ENCODE measurements around the gene AFP.

The AFP gene

DNA sequence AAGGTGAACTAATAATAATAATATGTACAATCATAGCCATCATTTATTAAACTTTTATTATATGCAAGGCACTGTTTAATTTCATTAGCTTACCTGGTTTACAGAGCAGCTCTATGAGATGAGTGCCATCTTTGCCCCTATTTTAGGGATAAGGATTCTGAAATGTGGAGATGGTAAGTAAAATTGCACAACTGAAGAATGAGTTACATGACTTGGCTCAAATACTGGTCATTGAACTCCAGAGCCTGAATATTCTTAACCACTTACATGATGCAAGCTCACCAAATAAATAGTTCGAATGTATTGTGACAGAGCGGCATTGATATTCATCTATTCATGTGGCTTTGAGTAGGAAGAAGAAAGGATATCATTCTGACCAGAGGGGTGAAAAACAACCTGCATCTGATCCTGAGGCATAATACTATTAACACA is 20.2 kb upstream of the AFP start:
- DNase-seq = no peak

DNA sequence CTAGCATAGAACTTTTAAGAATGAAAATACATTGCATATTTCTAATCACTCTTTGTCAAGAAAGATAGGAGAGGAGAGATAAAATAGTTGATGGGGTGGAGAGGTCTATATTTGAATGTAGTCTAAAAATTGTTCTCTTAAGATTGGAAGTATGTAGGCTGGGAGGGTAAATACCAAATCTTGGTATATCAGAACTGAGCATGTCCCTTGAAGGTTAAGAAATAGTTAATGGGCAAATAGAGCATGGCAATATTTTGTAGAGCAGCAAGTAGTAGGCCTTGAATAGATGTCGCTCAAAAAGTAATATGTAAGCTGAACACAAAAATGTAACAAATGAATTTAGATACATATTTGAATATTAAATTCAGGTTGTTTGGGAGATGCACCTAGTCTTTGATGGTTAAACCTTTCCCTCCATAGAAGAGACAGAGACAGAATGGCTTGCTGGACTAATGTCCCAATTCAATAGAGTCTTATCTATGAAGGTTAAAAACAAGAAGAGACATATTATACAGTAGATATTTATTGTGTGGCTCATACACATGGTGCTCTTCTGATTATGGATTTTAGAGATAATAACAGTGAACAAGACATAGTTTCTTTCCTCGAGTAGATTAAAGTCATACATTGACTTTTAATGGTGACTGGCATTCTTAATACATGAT is 19.5 kb upstream of the AFP start:
- DNase-seq = no peak

DNA sequence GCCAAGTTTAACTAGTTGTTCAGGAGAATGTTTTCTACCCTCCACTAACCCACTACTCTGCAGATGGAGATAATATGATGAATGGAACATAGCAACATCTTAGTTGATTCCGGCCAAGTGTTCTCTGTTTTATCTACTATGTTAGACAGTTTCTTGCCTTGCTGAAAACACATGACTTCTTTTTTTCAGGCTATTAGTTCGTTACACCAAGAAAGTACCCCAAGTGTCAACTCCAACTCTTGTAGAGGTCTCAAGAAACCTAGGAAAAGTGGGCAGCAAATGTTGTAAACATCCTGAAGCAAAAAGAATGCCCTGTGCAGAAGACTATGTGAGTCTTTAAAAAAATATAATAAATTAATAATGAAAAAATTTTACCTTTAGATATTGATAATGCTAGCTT is 18.7 kb upstream of the AFP start:
- no peak for DNase-seq

DNA sequence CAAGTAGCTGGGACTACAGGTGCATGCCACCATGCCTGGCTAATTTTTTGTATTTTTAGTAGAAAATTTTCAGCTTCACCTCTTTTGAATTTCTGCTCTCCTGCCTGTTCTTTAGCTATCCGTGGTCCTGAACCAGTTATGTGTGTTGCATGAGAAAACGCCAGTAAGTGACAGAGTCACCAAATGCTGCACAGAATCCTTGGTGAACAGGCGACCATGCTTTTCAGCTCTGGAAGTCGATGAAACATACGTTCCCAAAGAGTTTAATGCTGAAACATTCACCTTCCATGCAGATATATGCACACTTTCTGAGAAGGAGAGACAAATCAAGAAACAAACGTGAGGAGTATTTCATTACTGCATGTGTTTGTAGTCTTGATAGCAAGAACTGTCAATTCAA is 18.0 kb upstream of the AFP start:
- no peak for DNase-seq

DNA sequence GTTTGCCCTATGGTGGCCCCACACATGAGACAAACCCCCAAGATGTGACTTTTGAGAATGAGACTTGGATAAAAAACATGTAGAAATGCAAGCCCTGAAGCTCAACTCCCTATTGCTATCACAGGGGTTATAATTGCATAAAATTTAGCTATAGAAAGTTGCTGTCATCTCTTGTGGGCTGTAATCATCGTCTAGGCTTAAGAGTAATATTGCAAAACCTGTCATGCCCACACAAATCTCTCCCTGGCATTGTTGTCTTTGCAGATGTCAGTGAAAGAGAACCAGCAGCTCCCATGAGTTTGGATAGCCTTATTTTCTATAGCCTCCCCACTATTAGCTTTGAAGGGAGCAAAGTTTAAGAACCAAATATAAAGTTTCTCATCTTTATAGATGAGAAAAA is 17.3 kb upstream of the AFP start:
- no peak for DNase-seq

DNA sequence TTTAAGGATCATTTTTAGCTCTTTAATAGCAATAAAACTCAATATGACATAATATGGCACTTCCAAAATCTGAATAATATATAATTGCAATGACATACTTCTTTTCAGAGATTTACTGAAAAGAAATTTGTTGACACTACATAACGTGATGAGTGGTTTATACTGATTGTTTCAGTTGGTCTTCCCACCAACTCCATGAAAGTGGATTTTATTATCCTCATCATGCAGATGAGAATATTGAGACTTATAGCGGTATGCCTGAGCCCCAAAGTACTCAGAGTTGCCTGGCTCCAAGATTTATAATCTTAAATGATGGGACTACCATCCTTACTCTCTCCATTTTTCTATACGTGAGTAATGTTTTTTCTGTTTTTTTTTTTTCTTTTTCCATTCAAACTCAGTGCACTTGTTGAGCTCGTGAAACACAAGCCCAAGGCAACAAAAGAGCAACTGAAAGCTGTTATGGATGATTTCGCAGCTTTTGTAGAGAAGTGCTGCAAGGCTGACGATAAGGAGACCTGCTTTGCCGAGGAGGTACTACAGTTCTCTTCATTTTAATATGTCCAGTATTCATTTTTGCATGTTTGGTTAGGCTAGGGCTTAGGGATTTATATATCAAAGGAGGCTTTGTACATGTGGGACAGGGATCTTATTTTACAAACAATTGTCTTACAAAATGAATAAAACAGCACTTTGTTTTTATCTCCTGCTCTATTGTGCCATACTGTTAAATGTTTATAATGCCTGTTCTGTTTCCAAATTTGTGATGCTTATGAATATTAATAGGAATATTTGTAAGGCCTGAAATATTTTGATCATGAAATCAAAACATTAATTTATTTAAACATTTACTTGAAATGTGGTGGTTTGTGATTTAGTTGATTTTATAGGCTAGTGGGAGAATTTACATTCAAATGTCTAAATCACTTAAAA is 16.6 kb upstream of the AFP start:
- no peak for DNase-seq

DNA sequence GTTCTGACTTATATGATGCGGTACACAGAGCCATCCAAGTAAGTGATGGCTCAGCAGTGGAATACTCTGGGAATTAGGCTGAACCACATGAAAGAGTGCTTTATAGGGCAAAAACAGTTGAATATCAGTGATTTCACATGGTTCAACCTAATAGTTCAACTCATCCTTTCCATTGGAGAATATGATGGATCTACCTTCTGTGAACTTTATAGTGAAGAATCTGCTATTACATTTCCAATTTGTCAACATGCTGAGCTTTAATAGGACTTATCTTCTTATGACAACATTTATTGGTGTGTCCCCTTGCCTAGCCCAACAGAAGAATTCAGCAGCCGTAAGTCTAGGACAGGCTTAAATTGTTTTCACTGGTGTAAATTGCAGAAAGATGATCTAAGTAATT is 15.4 kb upstream of the AFP start:
- no peak for DNase-seq

DNA sequence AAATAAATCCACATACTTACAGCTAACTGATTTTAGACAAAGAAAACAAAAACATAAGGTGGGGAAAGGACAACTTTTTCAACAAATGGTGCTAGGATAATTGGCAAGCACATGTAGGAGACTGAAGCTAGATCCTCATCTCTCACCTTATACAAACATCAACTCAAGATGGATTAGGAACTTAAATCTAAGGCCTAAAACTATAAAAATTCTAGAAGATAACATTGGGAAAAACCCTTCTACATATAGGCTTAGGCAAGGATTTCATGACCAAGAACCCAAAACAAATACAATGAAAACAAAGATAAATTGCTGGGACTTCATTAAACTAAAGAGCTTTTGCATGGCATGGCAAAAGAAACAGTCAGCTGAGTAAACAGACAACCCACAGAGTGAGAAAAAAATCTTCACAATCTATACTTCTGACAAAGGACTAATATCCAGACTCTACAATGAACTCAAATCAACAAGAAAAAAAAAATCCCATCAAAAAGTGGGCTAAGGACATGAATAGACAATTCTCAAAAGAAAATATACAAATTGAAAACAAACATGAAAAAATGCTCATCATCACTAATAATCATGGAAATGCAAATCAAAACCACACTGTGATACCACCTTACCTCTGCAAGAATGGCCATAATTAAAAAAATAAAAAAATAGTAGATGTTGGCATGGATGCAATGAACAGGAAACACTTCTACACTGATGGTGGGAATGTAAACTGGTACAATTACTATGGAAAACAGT is 14.1 kb upstream of the AFP start:
- no peak for DNase-seq

DNA sequence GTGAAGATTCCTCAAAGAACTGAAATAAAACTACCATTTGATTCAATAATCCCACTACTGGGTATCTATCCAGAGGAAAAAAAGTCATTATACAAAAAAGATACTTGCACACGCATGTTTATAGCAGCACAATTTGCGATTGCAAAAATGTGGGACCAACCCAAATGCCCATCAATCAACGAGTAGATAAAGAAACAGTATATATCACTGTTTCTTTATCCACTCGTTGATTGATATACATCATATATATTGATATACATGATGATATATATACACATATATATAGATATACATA is 13.6 kb upstream of the AFP start:
- no peak for DNase-seq

DNA sequence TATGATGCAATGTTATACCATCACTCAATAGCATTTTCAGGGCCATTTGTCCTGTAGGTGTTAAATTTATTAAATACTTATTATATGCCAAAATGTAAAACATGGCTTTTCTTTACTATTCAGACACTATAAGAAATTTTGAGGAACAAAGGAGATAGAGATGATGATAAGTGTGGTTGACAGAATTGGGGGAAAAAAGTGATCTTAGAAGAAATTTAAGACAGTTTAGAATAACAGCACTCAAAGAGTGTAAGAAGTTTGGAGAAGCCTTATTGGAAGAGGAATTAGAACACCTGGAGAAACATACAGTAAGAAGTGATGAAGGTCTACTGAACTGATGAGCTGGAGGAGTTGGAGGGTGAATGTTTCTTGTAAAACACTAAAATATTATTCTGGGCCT is 12.8 kb upstream of the AFP start:
- DNase-seq = no peak

DNA sequence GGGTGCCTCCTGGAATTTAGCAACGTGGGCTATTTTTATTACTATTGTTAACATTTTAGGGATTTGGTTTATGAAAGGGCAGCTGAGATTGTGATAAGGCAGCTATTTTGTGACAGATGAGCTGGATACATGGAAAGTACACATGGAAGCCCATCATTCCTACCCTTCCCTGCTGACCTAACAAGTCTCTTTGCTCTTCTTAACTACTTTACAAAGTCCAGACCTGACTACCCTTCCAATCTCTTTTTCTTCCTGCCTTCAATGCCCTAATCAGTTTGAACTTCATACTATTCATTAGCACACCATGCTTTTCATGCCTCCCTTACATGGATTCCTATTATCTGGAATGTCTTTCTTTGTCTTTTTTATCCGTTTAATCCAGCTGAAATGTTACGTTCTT is 9.4 kb upstream of the AFP start:
- DNase-seq = no peak

DNA sequence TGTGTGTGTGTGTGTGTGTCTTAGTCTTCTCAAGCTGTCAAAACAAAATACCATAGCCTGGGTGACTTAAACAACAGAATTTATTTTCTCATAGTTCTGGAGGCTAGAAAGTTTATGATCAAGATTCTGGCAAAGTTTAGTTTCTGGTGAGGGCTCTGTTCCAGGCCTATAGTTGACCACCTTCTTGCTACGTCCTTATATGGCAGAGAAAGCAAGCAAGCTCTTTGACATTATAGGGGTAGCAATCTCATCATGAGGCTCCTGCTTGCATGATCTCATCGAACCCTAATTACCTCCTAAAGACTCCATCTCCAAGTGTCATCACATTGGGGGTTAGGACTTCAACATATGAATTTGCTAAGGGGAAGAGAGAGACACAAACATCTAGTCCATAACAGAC is 6.9 kb upstream of the AFP start:
- DNase-seq = no peak

DNA sequence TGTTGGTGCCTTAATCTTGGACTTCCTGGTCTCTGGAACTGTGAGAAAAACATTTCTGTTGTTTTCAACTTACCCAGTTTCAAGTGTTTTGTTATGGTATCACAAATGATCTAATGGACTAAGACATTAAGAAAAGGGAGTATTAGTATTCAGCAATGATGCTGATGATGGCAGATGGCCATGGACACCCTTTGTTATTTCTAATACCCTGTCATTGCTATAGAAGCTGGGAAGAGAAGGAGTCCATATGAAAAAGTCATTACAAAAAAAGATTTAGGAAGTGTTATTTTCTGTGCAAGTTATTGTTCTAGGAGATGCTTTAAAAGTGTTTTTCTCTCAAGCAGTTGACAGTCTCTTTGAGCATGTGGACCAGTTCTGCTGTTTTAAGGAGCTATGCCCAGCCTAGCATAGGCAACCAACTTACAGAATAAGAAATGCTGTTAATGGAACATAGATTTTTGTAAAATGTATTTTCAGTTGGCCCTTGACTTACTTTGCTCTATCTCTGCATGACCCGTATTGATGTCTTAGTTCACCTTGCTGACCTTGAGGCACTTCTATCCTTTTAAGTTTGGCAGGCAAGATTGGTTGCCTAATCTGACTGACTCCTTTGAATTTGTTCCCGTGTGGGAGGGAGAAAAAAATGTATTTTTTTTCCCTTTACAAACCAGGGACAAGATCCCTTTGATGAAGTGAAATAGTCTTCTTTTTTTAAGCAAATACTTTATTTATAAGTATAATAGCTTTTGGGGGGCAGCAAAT is 6.0 kb upstream of the AFP start:
- no peak for DNase-seq

DNA sequence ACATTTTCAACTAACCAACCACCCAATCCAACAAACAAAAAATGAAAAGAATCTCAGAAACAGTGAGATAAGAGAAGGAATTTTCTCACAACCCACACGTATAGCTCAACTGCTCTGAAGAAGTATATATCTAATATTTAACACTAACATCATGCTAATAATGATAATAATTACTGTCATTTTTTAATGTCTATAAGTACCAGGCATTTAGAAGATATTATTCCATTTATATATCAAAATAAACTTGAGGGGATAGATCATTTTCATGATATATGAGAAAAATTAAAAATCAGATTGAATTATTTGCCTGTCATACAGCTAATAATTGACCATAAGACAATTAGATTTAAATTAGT is 4.2 kb upstream of the AFP start:
- DNase-seq = no peak

DNA sequence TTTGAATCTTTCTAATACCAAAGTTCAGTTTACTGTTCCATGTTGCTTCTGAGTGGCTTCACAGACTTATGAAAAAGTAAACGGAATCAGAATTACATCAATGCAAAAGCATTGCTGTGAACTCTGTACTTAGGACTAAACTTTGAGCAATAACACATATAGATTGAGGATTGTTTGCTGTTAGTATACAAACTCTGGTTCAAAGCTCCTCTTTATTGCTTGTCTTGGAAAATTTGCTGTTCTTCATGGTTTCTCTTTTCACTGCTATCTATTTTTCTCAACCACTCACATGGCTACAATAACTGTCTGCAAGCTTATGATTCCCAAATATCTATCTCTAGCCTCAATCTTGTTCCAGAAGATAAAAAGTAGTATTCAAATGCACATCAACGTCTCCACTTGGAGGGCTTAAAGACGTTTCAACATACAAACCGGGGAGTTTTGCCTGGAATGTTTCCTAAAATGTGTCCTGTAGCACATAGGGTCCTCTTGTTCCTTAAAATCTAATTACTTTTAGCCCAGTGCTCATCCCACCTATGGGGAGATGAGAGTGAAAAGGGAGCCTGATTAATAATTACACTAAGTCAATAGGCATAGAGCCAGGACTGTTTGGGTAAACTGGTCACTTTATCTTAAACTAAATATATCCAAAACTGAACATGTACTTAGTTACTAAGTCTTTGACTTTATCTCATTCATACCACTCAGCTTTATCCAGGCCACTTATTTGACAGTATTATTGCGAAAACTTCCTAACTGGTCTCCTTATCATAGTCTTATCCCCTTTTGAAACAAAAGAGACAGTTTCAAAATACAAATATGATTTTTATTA is 3.6 kb upstream of the AFP start:
- DNase-seq = no peak

DNA sequence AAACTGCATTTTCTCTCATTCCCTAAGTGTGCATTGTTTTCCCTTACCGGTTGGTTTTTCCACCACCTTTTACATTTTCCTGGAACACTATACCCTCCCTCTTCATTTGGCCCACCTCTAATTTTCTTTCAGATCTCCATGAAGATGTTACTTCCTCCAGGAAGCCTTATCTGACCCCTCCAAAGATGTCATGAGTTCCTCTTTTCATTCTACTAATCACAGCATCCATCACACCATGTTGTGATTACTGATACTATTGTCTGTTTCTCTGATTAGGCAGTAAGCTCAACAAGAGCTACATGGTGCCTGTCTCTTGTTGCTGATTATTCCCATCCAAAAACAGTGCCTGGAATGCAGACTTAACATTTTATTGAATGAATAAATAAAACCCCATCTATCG is 2.9 kb upstream of the AFP start:
- no peak for DNase-seq

DNA sequence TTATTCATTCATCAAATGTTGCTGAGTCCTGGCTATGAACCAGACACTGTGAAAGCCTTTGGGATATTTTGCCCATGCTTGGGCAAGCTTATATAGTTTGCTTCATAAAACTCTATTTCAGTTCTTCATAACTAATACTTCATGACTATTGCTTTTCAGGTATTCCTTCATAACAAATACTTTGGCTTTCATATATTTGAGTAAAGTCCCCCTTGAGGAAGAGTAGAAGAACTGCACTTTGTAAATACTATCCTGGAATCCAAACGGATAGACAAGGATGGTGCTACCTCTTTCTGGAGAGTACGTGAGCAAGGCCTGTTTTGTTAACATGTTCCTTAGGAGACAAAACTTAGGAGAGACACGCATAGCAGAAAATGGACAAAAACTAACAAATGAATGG is 1.7 kb upstream of the AFP start:
- peak; percentile 5 for DNase-seq

DNA sequence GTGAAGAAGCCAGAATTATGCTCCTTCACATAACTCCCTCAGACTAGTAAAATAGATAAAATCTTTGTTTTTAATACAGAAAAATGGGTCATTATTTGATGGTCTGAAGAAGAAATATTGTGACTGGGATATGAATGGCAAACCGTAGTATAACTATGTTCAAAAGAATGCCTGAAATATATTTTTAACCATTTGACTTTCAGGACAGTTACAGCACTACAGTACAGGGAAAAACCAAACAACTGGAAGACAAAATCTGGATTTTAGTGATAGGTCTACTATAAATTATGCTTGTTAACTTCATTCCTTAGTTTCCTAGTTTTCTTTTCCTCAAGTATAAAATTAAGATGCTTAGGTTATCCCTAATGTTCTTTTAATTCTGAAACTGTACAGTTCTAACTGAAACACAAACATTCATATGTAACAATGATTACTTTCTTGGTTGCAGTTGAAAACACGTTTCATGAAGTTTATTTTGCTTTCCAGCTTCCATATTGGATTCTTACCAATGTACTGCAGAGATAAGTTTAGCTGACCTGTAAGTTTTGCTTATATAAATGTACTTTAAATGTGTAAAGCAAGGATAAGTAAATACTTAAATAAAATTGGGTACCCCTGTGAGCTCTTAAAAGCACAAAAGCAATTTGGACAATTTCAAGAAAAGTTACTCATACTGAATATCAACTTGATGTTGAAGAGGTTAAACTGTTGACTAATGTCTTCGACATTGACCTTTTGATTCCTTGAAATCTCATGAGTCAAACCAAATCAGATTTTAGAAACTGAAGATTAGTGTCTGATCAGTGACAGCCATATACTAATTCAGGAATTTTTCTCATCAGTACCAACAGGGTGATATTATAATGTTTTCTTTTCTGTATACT is 895 bp downstream of the AFP start:
- DNase-seq = no peak

DNA sequence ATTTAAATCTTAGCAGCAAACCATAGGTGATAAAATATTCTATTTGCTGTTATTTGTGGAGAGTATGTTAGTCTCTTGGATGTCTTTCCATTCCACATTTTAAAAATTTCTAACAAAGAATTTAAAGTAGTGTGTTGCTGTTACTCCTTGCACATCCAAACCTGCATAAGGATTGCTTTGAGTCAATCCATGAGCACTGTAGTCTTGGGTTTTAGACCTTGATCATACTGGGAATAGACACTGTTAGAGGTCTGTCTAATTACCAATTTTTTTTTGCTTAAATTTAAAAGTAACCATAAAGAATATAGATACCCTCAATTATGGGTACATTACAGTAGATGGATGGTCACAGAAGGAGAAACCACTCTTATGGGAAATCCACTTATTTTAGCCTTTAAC is 1.5 kb downstream of the AFP start:
- DNase-seq = no peak

DNA sequence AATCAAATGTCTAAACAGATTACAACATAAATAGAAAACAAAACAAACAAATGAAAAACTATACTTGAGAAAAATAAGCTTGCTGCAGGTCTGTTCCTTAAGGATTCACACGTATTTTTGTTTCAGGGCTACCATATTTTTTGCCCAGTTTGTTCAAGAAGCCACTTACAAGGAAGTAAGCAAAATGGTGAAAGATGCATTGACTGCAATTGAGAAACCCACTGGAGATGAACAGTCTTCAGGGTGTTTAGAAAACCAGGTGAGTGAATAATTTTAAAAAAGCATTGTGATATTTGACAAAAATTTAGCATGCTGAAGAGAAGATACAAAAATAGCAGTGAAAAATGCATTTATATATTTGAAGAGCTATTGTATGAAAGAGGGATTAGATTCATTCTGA is 2.0 kb downstream of the AFP start:
- DNase-seq = no peak

DNA sequence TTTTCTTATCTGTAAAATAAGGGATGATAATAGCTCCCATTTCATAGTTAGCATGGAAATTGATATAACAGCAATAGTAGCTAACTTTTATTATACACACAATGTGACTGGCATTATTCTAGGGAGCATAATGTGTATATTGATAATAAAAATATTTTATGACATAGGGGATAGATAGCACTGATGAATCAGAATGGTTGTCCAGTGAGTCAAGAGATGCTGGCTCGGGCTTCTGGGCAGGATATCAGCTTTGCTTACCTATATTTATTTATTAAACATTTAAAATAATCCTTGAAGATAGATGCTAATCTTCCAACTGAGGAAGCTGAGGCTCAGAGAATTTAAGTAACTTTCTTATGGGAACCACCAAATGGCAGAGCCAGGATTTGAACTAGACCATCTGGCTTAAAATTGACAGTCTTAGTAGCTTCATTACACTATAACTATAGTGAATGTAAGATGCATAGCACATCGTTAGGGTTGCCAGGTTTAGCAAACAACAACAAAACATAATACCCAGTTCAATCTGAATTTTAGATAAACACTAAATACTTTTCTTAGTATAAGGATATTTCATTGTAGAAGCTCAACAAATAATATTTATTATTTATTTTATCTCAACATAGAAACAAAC is 2.7 kb downstream of the AFP start:
- no peak for DNase-seq

All from suppressor macrophage treated with lipopolysaccharide for 4 hours (primary cell).